Activated CD8-positive, alpha-beta memory T cell treated with anti-CD3 and anti-CD28 coated beads, Interleukin-2, amount 10 ng/mL, durations not matched to agents 7 days and 5 days (primary cell): ENCODE data around the gene NYAP2. TPM values are rescaled to one million over a fixed set of nuclear protein-coding genes. Genes with fewer than 3 reads are reported as not detected.

Experiments used
- ATAC-seq: fragments of 150-1000 bp; cut with Tn5 transposase; one replicate; pipeline ENCODE4 v1.10.0; 2021; ENCODE audit warnings: moderate library complexity
- CTCF ChIA-PET: fragments of 350-600 bp; sonication (Branson Sonifier 250); formaldehyde crosslinking; loops from one replicate; lab custom pipeline; 2021; ENCODE audit warnings: antibody characterized with exemption; lab: Charles Lee
- DNase-seq: peaks from one replicate; pipeline ENCODE4 v3.0.0-alpha.2; 2020
- H3K27ac Mint-ChIP-seq: one replicate; pipeline ENCODE4 v1.8.0; 2021; ENCODE audit warnings: mild to moderate bottlenecking, mixed read lengths
- H3K27me3 Mint-ChIP-seq: one replicate; pipeline ENCODE4 v1.8.0; 2021; ENCODE audit warnings: mixed read lengths
- H3K36me3 Mint-ChIP-seq: one replicate; pipeline ENCODE4 v1.8.0; 2021; ENCODE audit warnings: mild to moderate bottlenecking, mixed read lengths
- H3K4me1 Mint-ChIP-seq: one replicate; pipeline ENCODE4 v1.8.0; 2021; ENCODE audit warnings: mixed read lengths
- H3K4me3 Mint-ChIP-seq: one replicate; pipeline ENCODE4 v1.8.0; 2021; ENCODE audit warnings: mild to moderate bottlenecking, moderate library complexity, mixed read lengths
- H3K9me3 Mint-ChIP-seq: one replicate; pipeline ENCODE4 v1.8.0; 2022; ENCODE audit warnings: low read depth, mixed read lengths
- total RNA-seq, 2 experiments: library from RNA; stranded (reverse); gene quantifications; one replicate each; pipeline ENCODE4 v1.2.3, GENCODE V29; 2021

Gene NYAP2
- total RNA-seq, 2 experiments from 2014 or later = not detected

GRCh38 chr2:225452677-225453076, 53.2 kb downstream of the NYAP2 start:
- no peak overlapping the region for H3K27ac Mint-ChIP-seq
- H3K4me3 Mint-ChIP-seq = no peak overlapping the region
- H3K9me3 Mint-ChIP-seq = no peaks in the 10 kb centered on the region
- CTCF ChIA-PET = no interaction called here
- H3K27me3 Mint-ChIP-seq = peaks cover 8% of the 10 kb centered on the region
- DNase-seq (no peak), ATAC-seq (no peak)
- H3K36me3 Mint-ChIP-seq = no peaks in the 10 kb centered on the region
- no peaks in the 10 kb centered on the region for H3K4me1 Mint-ChIP-seq

GRCh38 chr2:225454412-225454811, 54.9 kb downstream of the NYAP2 start:
- Mint-ChIP-seq H3K27ac (no peak overlapping the region), H3K27me3 (peaks cover 8% of the 10 kb centered on the region), H3K4me1 (no peaks in the 10 kb centered on the region), H3K36me3 (no peaks in the 10 kb centered on the region), H3K4me3 (no peak overlapping the region), H3K9me3 (no peaks in the 10 kb centered on the region)
- ATAC-seq (no peak), DNase-seq (no peak)
- CTCF ChIA-PET = no interaction called here

GRCh38 chr2:225456619-225457260, 57.2 kb downstream of the NYAP2 start:
- no peak for ATAC-seq
- CTCF ChIA-PET = interaction anchor here (1.1 kb wide), 1 partner anchor 9 kb away, joined by 3 read pairs; no protein-coding TSS in a partner anchor
- DNase-seq = no peak
- no peaks in the 10 kb centered on the region for H3K9me3 Mint-ChIP-seq
- no peak overlapping the region for H3K27ac Mint-ChIP-seq
- peaks cover 9% of the 10 kb centered on the region for H3K27me3 Mint-ChIP-seq
- H3K4me1 Mint-ChIP-seq = no peaks in the 10 kb centered on the region
- H3K36me3 Mint-ChIP-seq = no peaks in the 10 kb centered on the region
- no peak overlapping the region for H3K4me3 Mint-ChIP-seq

- Mint-ChIP-seq H3K36me3 (no peaks in the 10 kb centered on the region), H3K9me3 (no peaks in the 10 kb centered on the region), H3K27ac (no peak overlapping the region), H3K27me3 (peaks cover 9% of the 10 kb centered on the region), H3K4me3 (no peak overlapping the region), H3K4me1 (no peaks in the 10 kb centered on the region)
- DNase-seq = no peak
- CTCF ChIA-PET = no interaction called here
- no peak for ATAC-seq
Measured at GRCh38 chr2:225457482-225457881, 58.0 kb downstream of the NYAP2 start.

GRCh38 chr2:225458431-225459117, 59.1 kb downstream of the NYAP2 start:
- CTCF ChIA-PET = no interaction called here
- no peak overlapping the region for H3K4me3 Mint-ChIP-seq

GRCh38 chr2:225462417-225462816, 62.9 kb downstream of the NYAP2 start:
- CTCF ChIA-PET = interaction anchor here (0.6 kb wide), 1 partner anchor 9 kb away, joined by 3 read pairs; no protein-coding TSS in a partner anchor
- H3K4me3 Mint-ChIP-seq = no peak overlapping the region
- H3K27ac Mint-ChIP-seq = no peak overlapping the region
- DNase-seq (no peak), ATAC-seq (no peak)
- no peaks in the 10 kb centered on the region for H3K9me3 Mint-ChIP-seq
- peaks cover 6% of the 10 kb centered on the region for H3K27me3 Mint-ChIP-seq
- H3K4me1 Mint-ChIP-seq = peaks cover 14% of the 10 kb centered on the region
- no peaks in the 10 kb centered on the region for H3K36me3 Mint-ChIP-seq

More at GRCh38 chr2:225458431-225459117, 59.1 kb downstream of the NYAP2 start:
- H3K27me3 Mint-ChIP-seq = peaks cover 9% of the 10 kb centered on the region
- no peak overlapping the region for H3K27ac Mint-ChIP-seq
- ATAC-seq (no peak), DNase-seq (no peak)
- H3K4me1 Mint-ChIP-seq = no peaks in the 10 kb centered on the region
- H3K36me3 Mint-ChIP-seq = no peaks in the 10 kb centered on the region
- no peaks in the 10 kb centered on the region for H3K9me3 Mint-ChIP-seq

- Mint-ChIP-seq H3K4me1 (peaks cover 16% of the 10 kb centered on the region), H3K4me3 (no peak overlapping the region)
Measured at GRCh38 chr2:225462945-225463344, 63.4 kb downstream of the NYAP2 start.

GRCh38 chr2:225463449-225463848, 63.9 kb downstream of the NYAP2 start:
- no peak for ATAC-seq
- Mint-ChIP-seq H3K27ac (no peak overlapping the region), H3K4me3 (no peak overlapping the region), H3K4me1 (peaks cover 21% of the 10 kb centered on the region), H3K27me3 (peaks cover 6% of the 10 kb centered on the region), H3K36me3 (no peaks in the 10 kb centered on the region), H3K9me3 (no peaks in the 10 kb centered on the region)
- CTCF ChIA-PET = no interaction called here
- DNase-seq = no peak

More at GRCh38 chr2:225462945-225463344, 63.4 kb downstream of the NYAP2 start:
- CTCF ChIA-PET = interaction anchor here (0.6 kb wide), 1 partner anchor 8 kb away, joined by 3 read pairs; no protein-coding TSS in a partner anchor
- ATAC-seq (no peak), DNase-seq (no peak)
- Mint-ChIP-seq H3K27me3 (peaks cover 6% of the 10 kb centered on the region), H3K27ac (no peak overlapping the region), H3K36me3 (no peaks in the 10 kb centered on the region), H3K9me3 (no peaks in the 10 kb centered on the region)

- CTCF ChIA-PET = interaction anchor here (0.5 kb wide), 1 partner anchor 341 kb away, joined by 3 read pairs; no protein-coding TSS in a partner anchor
- Mint-ChIP-seq H3K4me3 (peak overlapping the region; percentile 70), H3K4me1 (peaks cover 22% of the 10 kb centered on the region), H3K36me3 (no peaks in the 10 kb centered on the region), H3K27me3 (peaks cover 6% of the 10 kb centered on the region), H3K9me3 (no peaks in the 10 kb centered on the region), H3K27ac (peak overlapping the region; percentile 83)
- no peak for DNase-seq
- ATAC-seq = peak; percentile 94
Measured at GRCh38 chr2:225464346-225465025, 65.0 kb downstream of the NYAP2 start.

GRCh38 chr2:225465827-225466226, 66.3 kb downstream of the NYAP2 start:
- Mint-ChIP-seq H3K4me3 (no peak overlapping the region), H3K9me3 (no peaks in the 10 kb centered on the region), H3K27ac (no peak overlapping the region), H3K36me3 (no peaks in the 10 kb centered on the region), H3K27me3 (no peaks in the 10 kb centered on the region), H3K4me1 (peaks cover 22% of the 10 kb centered on the region)
- ATAC-seq (no peak), DNase-seq (no peak)
- CTCF ChIA-PET = no interaction called here

- DNase-seq = no peak
Measured at GRCh38 chr2:225466891-225467604, 67.5 kb downstream of the NYAP2 start.

GRCh38 chr2:225468131-225468530, 68.6 kb downstream of the NYAP2 start:
- Mint-ChIP-seq H3K36me3 (no peaks in the 10 kb centered on the region), H3K4me1 (peaks cover 22% of the 10 kb centered on the region), H3K27me3 (no peaks in the 10 kb centered on the region), H3K9me3 (no peaks in the 10 kb centered on the region), H3K4me3 (no peak overlapping the region), H3K27ac (no peak overlapping the region)
- no peak for DNase-seq
- no peak for ATAC-seq
- CTCF ChIA-PET = no interaction called here

More at GRCh38 chr2:225466891-225467604, 67.5 kb downstream of the NYAP2 start:
- H3K27me3 Mint-ChIP-seq = no peaks in the 10 kb centered on the region
- H3K36me3 Mint-ChIP-seq = no peaks in the 10 kb centered on the region
- CTCF ChIA-PET = no interaction called here
- no peak overlapping the region for H3K27ac Mint-ChIP-seq
- no peak overlapping the region for H3K4me3 Mint-ChIP-seq
- peaks cover 22% of the 10 kb centered on the region for H3K4me1 Mint-ChIP-seq
- no peaks in the 10 kb centered on the region for H3K9me3 Mint-ChIP-seq
- no peak for ATAC-seq

GRCh38 chr2:225471039-225471438, 71.5 kb downstream of the NYAP2 start:
- peaks cover 8% of the 10 kb centered on the region for H3K4me1 Mint-ChIP-seq
- no peak overlapping the region for H3K4me3 Mint-ChIP-seq
- CTCF ChIA-PET = interaction anchor here (0.7 to 1.2 kb wide), 2 partner anchors 8 to 1754 kb away, joined by 3 read pairs; no protein-coding TSS in a partner anchor
- H3K9me3 Mint-ChIP-seq = no peaks in the 10 kb centered on the region
- no peak for DNase-seq
- peaks cover 6% of the 10 kb centered on the region for H3K27me3 Mint-ChIP-seq
- H3K36me3 Mint-ChIP-seq = no peaks in the 10 kb centered on the region
- ATAC-seq = no peak
- H3K27ac Mint-ChIP-seq = no peak overlapping the region
